Vagina (tissue), 2 donors: ENCODE data around the gene TRIM37.

Experiments
- POLR2A ChIP-seq, 2 donors: fragments of 450-650 bp; IDR thresholded peaks; one replicate each; pipeline ENCODE4 v1.6.1; 2017; ENCODE audit warnings: antibody characterized with exemption in 2 of 2, mild to moderate bottlenecking in 2 of 2, moderate library complexity in 2 of 2
- TF ChIP-seq, protein P1 (sequence below), 3 experiments: fragments of 450-650 bp in 2 of 3; fragments of 200-600 bp in 1 of 3; sonication (generic) in 1 of 3; IDR thresholded peaks; one replicate each; pipeline ENCODE4 v1.5.1; 2017 to 2019; ENCODE audit warnings: antibody characterized with exemption in 3 of 3, mild to moderate bottlenecking in 2 of 3, moderate library complexity in 2 of 3

GRCh38 chr17:59010026-59010425 is 96.7 kb downstream of the TRIM37 start:
- TF ChIP-seq POLR2A (IDR thresholded peaks at IDR 0.05) = no peak
- TF ChIP-seq, protein P1, sequence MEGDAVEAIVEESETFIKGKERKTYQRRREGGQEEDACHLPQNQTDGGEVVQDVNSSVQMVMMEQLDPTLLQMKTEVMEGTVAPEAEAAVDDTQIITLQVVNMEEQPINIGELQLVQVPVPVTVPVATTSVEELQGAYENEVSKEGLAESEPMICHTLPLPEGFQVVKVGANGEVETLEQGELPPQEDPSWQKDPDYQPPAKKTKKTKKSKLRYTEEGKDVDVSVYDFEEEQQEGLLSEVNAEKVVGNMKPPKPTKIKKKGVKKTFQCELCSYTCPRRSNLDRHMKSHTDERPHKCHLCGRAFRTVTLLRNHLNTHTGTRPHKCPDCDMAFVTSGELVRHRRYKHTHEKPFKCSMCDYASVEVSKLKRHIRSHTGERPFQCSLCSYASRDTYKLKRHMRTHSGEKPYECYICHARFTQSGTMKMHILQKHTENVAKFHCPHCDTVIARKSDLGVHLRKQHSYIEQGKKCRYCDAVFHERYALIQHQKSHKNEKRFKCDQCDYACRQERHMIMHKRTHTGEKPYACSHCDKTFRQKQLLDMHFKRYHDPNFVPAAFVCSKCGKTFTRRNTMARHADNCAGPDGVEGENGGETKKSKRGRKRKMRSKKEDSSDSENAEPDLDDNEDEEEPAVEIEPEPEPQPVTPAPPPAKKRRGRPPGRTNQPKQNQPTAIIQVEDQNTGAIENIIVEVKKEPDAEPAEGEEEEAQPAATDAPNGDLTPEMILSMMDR (IDR thresholded peaks at IDR 0.05) = no peak
